Fibroblast of lung (primary cell): ENCODE measurements around the gene BAAT. TPM values are rescaled to one million over a fixed set of nuclear protein-coding genes. Genes with fewer than 3 reads are reported as not detected.

ENCODE experiments used
- DNase-seq, 2 donors: peaks; one replicate each; pipeline versions ENCODE4 v3.0.0 to v3.0.0-alpha.2; 2010; ENCODE audit warnings: low read depth in 2 of 2
- H2AFZ ChIP-seq: 2 replicates; pipeline ENCODE4 v1.5.1; 2012; ENCODE audit warnings: low read length, control low read depth, inconsistent platforms
- H3K27ac ChIP-seq: 2 replicates; pipeline ENCODE4 v1.5.1; 2011; ENCODE audit warnings: low read length, control low read depth; ENCODE audit not compliant: insufficient read depth
- H3K27me3 ChIP-seq: 2 replicates; pipeline ENCODE4 v1.5.1; 2011; ENCODE audit warnings: mild to moderate bottlenecking, low read length; ENCODE audit not compliant: control insufficient read depth, insufficient read depth
- H3K36me3 ChIP-seq: 2 replicates; pipeline ENCODE4 v1.5.1; 2011; ENCODE audit warnings: low read length; ENCODE audit not compliant: control insufficient read depth, insufficient read depth
- H3K4me1 ChIP-seq: 2 replicates; pipeline ENCODE4 v1.5.1; 2011; ENCODE audit warnings: low read length; ENCODE audit not compliant: control insufficient read depth, insufficient read depth; ENCODE audit errors: extremely low read depth
- H3K4me2 ChIP-seq: 2 replicates; pipeline ENCODE4 v1.5.1; 2011; ENCODE audit warnings: low read length, control low read depth; ENCODE audit not compliant: insufficient read depth; ENCODE audit errors: extremely low read depth
- H3K4me3 ChIP-seq, 4 experiments: fragments of 200-600 bp in 1 of 4; sonication (generic) in 1 of 4; replicated peaks in 1 of 4; 2 replicates each; pipeline ENCODE4 v1.5.1; 2011 to 2016; ENCODE audit warnings: low read length in 4 of 4, low read depth in 3 of 4, mild to moderate bottlenecking in 3 of 4, control low read depth in 2 of 4, inconsistent platforms in 1 of 4, mixed read lengths in 1 of 4; ENCODE audit not compliant: insufficient read depth in 1 of 4; ENCODE audit errors: control extremely low read depth in 1 of 4
- H3K79me2 ChIP-seq: 2 replicates; pipeline ENCODE4 v1.5.1; 2012; ENCODE audit warnings: mild to moderate bottlenecking, low read length, inconsistent platforms; ENCODE audit not compliant: control insufficient read depth, insufficient read depth
- H3K9ac ChIP-seq: 2 replicates; pipeline ENCODE4 v1.5.1; 2011; ENCODE audit warnings: mild to moderate bottlenecking, low read length, control low read depth; ENCODE audit not compliant: insufficient read depth
- H3K9me3 ChIP-seq: 2 replicates; pipeline ENCODE4 v1.5.1; 2012; ENCODE audit warnings: low read depth, low read length; ENCODE audit not compliant: control insufficient read depth, insufficient read depth
- H4K20me1 ChIP-seq: 2 replicates; pipeline ENCODE4 v1.5.1; 2011; ENCODE audit warnings: low read length; ENCODE audit not compliant: control insufficient read depth, insufficient read depth; ENCODE audit errors: extremely low read depth
- EZH2 ChIP-seq: IDR thresholded peaks from 2 replicates; pipeline ENCODE4 v1.5.1; 2012; ENCODE audit warnings: low read length, control low read depth, mild to moderate bottlenecking; ENCODE audit errors: missing control alignments
- polyA plus RNA-seq, 2 donors: library from polyadenylated mRNA; depleted of rRNA in 1 of 2; stranded (reverse) in 1 of 2; unstranded in 1 of 2; fragments of >200 nt; gene quantifications; 2 replicates each; pipeline ENCODE4 v1.2.1, GENCODE V29; 2011 to 2012; ENCODE audit warnings: missing spikeins in 1 of 2
- total RNA-seq: library from RNA; depleted of rRNA; stranded (reverse); fragments of >200 nt; gene quantifications from 2 replicates; pipeline ENCODE4 v1.2.1, GENCODE V29; 2014
- TF ChIP-seq, protein P1 (sequence below), 2 donors: IDR thresholded peaks in 1 of 2; conservative IDR thresholded peaks in 1 of 2; 1 replicate in 1 of 2; 2 replicates in 1 of 2; pipeline ENCODE4 v1.5.1; 2011 to 2012; ENCODE audit warnings: low read length in 2 of 2, control low read depth in 1 of 2, inconsistent platforms in 1 of 2, low read depth in 1 of 2, mild to moderate bottlenecking in 1 of 2

Gene BAAT
- total and polyA plus RNA-seq, 2 donors (not counting 1 experiment from before 2014, with no cell fraction given) = 0.02 TPM; not detected in 1

- no peak for TF ChIP-seq EZH2
- no peak overlapping the region for H3K27ac ChIP-seq
- no peaks in the 10 kb centered on the region for H3K36me3 ChIP-seq
- H3K4me1 ChIP-seq = no peaks in the 10 kb centered on the region
- no peaks in the 10 kb centered on the region for H4K20me1 ChIP-seq
- H3K27me3 ChIP-seq = no peaks in the 10 kb centered on the region
- no peak overlapping the region for H3K4me3 ChIP-seq
- H3K9ac ChIP-seq = no peak overlapping the region
- H3K4me2 ChIP-seq = no peak overlapping the region
- H2AFZ ChIP-seq = no peak overlapping the region
- no peak for DNase-seq
- H3K79me2 ChIP-seq = no peaks in the 10 kb centered on the region
- H3K9me3 ChIP-seq = no peaks in the 10 kb centered on the region
These were observed 25.1 kb downstream of the BAAT start for GRCh38 chr9:101359679-101360078.

DNA sequence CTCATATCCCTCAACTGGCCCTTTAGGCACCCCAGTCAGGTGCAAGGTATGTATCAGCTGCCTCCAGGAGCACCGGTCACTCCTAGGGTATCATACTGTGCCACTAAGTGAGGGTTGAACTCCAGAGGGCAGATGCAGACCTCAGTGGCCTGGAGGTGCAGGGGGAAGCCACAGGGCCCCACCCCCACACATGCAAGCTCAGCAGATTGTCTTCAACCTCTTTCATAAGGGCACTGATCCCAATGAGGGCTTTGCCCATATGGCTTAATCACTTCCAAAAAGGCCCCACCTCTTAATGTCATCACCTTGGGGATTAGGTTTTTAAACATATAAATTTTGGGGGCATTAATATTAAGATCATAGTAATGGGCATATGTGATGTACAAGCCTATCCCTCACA, 28.2 kb downstream of the BAAT start:
- Histone ChIP-seq H2AFZ (no peak overlapping the region), H3K27me3 (no peaks in the 10 kb centered on the region), H3K36me3 (no peaks in the 10 kb centered on the region), H3K4me1 (no peaks in the 10 kb centered on the region), H3K27ac (no peak overlapping the region), H3K9me3 (no peaks in the 10 kb centered on the region), H3K4me2 (no peak overlapping the region), H3K9ac (no peak overlapping the region), H3K4me3 (no peak overlapping the region), H4K20me1 (no peaks in the 10 kb centered on the region), H3K79me2 (no peaks in the 10 kb centered on the region)
- no peak for TF ChIP-seq EZH2
- TF ChIP-seq, protein P1, sequence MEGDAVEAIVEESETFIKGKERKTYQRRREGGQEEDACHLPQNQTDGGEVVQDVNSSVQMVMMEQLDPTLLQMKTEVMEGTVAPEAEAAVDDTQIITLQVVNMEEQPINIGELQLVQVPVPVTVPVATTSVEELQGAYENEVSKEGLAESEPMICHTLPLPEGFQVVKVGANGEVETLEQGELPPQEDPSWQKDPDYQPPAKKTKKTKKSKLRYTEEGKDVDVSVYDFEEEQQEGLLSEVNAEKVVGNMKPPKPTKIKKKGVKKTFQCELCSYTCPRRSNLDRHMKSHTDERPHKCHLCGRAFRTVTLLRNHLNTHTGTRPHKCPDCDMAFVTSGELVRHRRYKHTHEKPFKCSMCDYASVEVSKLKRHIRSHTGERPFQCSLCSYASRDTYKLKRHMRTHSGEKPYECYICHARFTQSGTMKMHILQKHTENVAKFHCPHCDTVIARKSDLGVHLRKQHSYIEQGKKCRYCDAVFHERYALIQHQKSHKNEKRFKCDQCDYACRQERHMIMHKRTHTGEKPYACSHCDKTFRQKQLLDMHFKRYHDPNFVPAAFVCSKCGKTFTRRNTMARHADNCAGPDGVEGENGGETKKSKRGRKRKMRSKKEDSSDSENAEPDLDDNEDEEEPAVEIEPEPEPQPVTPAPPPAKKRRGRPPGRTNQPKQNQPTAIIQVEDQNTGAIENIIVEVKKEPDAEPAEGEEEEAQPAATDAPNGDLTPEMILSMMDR (conservative IDR thresholded peaks at IDR 0.05 in 1 of 2, IDR thresholded peaks at IDR 0.05 in 1 of 2; ENCODE audit: low read depth in 1 of 2, low read length in 2 of 2) = no peak
- DNase-seq = no peak

- Histone ChIP-seq H2AFZ (no peak overlapping the region), H3K79me2 (no peaks in the 10 kb centered on the region), H4K20me1 (no peaks in the 10 kb centered on the region), H3K9ac (no peak overlapping the region), H3K36me3 (no peaks in the 10 kb centered on the region), H3K4me3 (no peak overlapping the region), H3K4me1 (no peaks in the 10 kb centered on the region), H3K27ac (no peak overlapping the region), H3K9me3 (no peaks in the 10 kb centered on the region), H3K27me3 (no peaks in the 10 kb centered on the region), H3K4me2 (no peak overlapping the region)
- DNase-seq = no peak
- TF ChIP-seq, protein P1 (conservative IDR thresholded peaks at IDR 0.05 in 1 of 2, IDR thresholded peaks at IDR 0.05 in 1 of 2; ENCODE audit: low read depth in 1 of 2, low read length in 2 of 2) = no peak
- no peak for TF ChIP-seq EZH2
These were observed 29.8 kb downstream of the BAAT start for GRCh38 chr9:101354765-101355708.
